NCI-H1930 (cell line): Measurements from ENCODE around the gene AGPAT1.
"Not testable (repeated sequence)": the region's sequence is repeated elsewhere in the genome, so short reads cannot be mapped to it uniquely, and the experiment has no call there.

Experiments
- DNase-seq, 2 experiments: peaks; one replicate each; lab custom pipeline; 2025; lab: John Stamatoyannopoulos, UW

The AGPAT1 gene

GRCh38 chr6:32148289-32149091, 27.4 kb downstream of the AGPAT1 start:
- DNase-seq: no peak

- no peak for DNase-seq
These were observed 28.3 kb downstream of the AGPAT1 start for GRCh38 chr6:32147401-32148132.

- no peak for DNase-seq
These were observed 29.2 kb downstream of the AGPAT1 start for GRCh38 chr6:32146687-32147086.

GRCh38 chr6:32146287-32146686, 29.6 kb downstream of the AGPAT1 start:
- DNase-seq: no peak

GRCh38 chr6:32144238-32144637, 31.6 kb downstream of the AGPAT1 start:
- DNase-seq: not testable (repeated sequence)

- no peak for DNase-seq
These were observed 35.4 kb downstream of the AGPAT1 start for GRCh38 chr6:32140420-32141046.

GRCh38 chr6:32139590-32139989, 36.3 kb downstream of the AGPAT1 start:
- DNase-seq: no peak

- no peak for DNase-seq
These were observed 38.4 kb downstream of the AGPAT1 start for GRCh38 chr6:32137454-32137853.

GRCh38 chr6:32133786-32134185, 42.1 kb downstream of the AGPAT1 start:
- no peak for DNase-seq

GRCh38 chr6:32132110-32132509, 43.8 kb downstream of the AGPAT1 start:
- no peak for DNase-seq

GRCh38 chr6:32131439-32131948, 44.4 kb downstream of the AGPAT1 start:
- no peak for DNase-seq

- no peak for DNase-seq
These were observed 46.4 kb downstream of the AGPAT1 start for GRCh38 chr6:32129297-32130088.

GRCh38 chr6:32128751-32129296, 47.1 kb downstream of the AGPAT1 start:
- no peak for DNase-seq

- DNase-seq: peak; percentile 97 to 98
These were observed 47.9 kb downstream of the AGPAT1 start, which contains the start of gene ATF6B for GRCh38 chr6:32127717-32128592. ATF6B (minus strand) TSS chr6:32128246; CDS start chr6:32128207, 39 bp downstream.

- DNase-seq: no peak
These were observed 48.5 kb downstream of the AGPAT1 start for GRCh38 chr6:32127409-32127716.

- DNase-seq: no peak
These were observed 49.0 kb downstream of the AGPAT1 start for GRCh38 chr6:32126880-32127279.

GRCh38 chr6:32123681-32124080, 52.2 kb downstream of the AGPAT1 start:
- DNase-seq: no peak

GRCh38 chr6:32120573-32121059, 55.3 kb downstream of the AGPAT1 start:
- no peak for DNase-seq

- peak; percentile 44 to 74 for DNase-seq
These were observed 56.9 kb downstream of the AGPAT1 start for GRCh38 chr6:32118782-32119628.
